Measurements from ENCODE around the gene SPOUT1. TPM values are rescaled to one million over a fixed set of nuclear protein-coding genes. Genes with fewer than 3 reads are reported as not detected.

Gene SPOUT1
- total and polyA plus RNA-seq, 2 of the 13 experiments (the other 11 are each of a cell fraction or from before 2014, with no cell fraction given), result 39.0 to 45.8 TPM

DNA sequence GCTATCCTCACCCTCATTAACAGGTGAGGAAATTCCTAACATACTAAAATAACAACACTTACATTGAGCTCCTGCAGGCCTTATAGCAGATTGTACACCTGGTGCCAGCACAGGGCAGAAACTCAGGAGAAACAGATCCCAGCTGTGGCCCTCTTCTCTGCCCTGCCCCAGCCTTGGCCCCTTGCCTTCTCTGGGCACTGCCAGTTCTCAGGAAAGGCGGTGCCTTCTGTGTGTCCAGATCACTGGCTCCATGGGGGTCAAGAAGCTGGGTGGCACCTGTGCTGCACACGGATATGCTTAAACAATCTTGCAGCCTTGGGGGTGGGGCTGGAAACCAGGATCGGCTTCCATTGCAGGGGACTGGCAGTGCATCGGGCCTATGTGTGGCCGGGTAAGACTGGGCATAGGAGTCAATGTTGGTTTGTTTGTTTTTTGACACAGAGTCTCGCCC is 32.8 kb upstream of the SPOUT1 start:
- Histone ChIP-seq H3K4me3 (replicated peaks in 1 of 3; ENCODE audit: insufficient read depth in 1 of 3, low read depth in 2 of 3, low read length in 3 of 3) (no peak overlapping the region), H3K4me2 (ENCODE audit: low read depth, low read length) (no peak overlapping the region), H3K36me3 (replicated peaks in 1 of 2; ENCODE audit: control insufficient read depth in 1 of 2, insufficient read depth in 2 of 2, low read length in 2 of 2) (no peaks in the 10 kb centered on the region; a peak in 1 of 5 replicates), H3K27ac (ENCODE audit: extremely low read length, insufficient read depth, low read length) (no peak overlapping the region), H3K79me2 (ENCODE audit: insufficient read depth, low read length) (peaks cover 48% of the 10 kb centered on the region), H3K4me1 (ENCODE audit: insufficient read depth, low read length) (peaks cover 41% of the 10 kb centered on the region), H4K20me1 (ENCODE audit: insufficient read depth, low read length) (no peaks in the 10 kb centered on the region; the same call in 1 of the 2 replicates), H3K27me3 (ENCODE audit: control insufficient read depth in 1 of 2, insufficient read depth in 2 of 2, low read length in 2 of 2) (no peaks in the 10 kb centered on the region), H3K9me3 (ENCODE audit: low read length) (no peaks in the 10 kb centered on the region), H3K9ac (ENCODE audit: insufficient read depth, low read depth, low read length) (no peak overlapping the region), H2AFZ (ENCODE audit: low read length) (no peak overlapping the region)
- FAIRE-seq (no peak), ATAC-seq (no peak), DNase-seq (ENCODE audit: low spot score) (no peak)
- ChIA-PET CTCF (ENCODE audit: low intra/inter-chr PET ratio, low total read pairs) (interaction anchor here (3.3 kb wide), 1 partner anchor 65 kb away, joined by 54 read pairs; no protein-coding TSS in a partner anchor), POLR2A (interaction anchor here (1.0 kb wide), 1 partner anchor 18 kb away, joined by 4 read pairs; no protein-coding TSS in a partner anchor)
- no TSS peak for BruUV-seq (replicated peaks)
- intact Hi-C loops (cut with micrococcal nuclease; ENCODE audit: unreplicated experiment) (loop anchor here (2.0 kb wide), 1 partner anchor 16 kb away; no protein-coding TSS in a partner anchor), in situ Hi-C loops (cut with HindIII; ENCODE audit: extremely low pct_ligation_motif_present, low pct_unique_long_range_greater_than_20kb) (no loop called here)
- 90% methylated on average over 4 of the region's 6 CpGs for WGBS (ENCODE audit: low lambda C conversion rate)
- TF ChIP-seq, protein P1, sequence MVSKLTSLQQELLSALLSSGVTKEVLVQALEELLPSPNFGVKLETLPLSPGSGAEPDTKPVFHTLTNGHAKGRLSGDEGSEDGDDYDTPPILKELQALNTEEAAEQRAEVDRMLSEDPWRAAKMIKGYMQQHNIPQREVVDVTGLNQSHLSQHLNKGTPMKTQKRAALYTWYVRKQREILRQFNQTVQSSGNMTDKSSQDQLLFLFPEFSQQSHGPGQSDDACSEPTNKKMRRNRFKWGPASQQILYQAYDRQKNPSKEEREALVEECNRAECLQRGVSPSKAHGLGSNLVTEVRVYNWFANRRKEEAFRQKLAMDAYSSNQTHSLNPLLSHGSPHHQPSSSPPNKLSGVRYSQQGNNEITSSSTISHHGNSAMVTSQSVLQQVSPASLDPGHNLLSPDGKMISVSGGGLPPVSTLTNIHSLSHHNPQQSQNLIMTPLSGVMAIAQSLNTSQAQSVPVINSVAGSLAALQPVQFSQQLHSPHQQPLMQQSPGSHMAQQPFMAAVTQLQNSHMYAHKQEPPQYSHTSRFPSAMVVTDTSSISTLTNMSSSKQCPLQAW (CRISPR knock-in tag; IDR thresholded peaks at IDR 0.05), result no peak
- TF ChIP-seq, protein P2, sequence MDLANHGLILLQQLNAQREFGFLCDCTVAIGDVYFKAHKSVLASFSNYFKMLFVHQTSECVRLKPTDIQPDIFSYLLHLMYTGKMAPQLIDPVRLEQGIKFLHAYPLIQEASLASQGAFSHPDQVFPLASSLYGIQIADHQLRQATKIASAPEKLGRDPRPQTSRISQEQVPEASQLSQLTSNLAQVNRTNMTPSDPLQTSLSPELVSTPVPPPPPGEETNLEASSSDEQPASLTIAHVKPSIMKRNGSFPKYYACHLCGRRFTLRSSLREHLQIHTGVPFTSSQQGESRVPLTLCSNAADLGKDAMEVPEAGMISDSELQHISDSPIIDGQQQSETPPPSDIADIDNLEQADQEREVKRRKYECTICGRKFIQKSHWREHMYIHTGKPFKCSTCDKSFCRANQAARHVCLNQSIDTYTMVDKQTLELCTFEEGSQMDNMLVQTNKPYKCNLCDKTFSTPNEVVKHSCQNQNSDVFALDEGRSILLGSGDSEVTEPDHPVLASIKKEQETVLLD (CRISPR knock-in tag; IDR thresholded peaks at IDR 0.05; ENCODE audit: low read depth), result no peak
- no peak for TF ChIP-seq CAMTA2 (CRISPR knock-in tag; IDR thresholded peaks at IDR 0.05; ENCODE audit: borderline replicate concordance)
- TF ChIP-seq MEIS2 (CRISPR knock-in tag; IDR thresholded peaks at IDR 0.05), result no peak
- TF ChIP-seq, protein P3, sequence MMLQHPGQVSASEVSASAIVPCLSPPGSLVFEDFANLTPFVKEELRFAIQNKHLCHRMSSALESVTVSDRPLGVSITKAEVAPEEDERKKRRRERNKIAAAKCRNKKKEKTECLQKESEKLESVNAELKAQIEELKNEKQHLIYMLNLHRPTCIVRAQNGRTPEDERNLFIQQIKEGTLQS (CRISPR knock-in tag; IDR thresholded peaks at IDR 0.05), result no peak
- no peak for TF ChIP-seq MBD4 (IDR thresholded peaks at IDR 0.05; ENCODE audit: borderline replicate concordance, low read length)
- no peak for TF ChIP-seq SSRP1 (CRISPR knock-in tag; IDR thresholded peaks at IDR 0.05)
- TF ChIP-seq NR2C2 (CRISPR knock-in tag; IDR thresholded peaks at IDR 0.05; ENCODE audit: borderline replicate concordance), result no peak
- no peak for TF ChIP-seq DMAP1 (CRISPR knock-in tag; IDR thresholded peaks at IDR 0.05)
- TF ChIP-seq, protein P4, sequence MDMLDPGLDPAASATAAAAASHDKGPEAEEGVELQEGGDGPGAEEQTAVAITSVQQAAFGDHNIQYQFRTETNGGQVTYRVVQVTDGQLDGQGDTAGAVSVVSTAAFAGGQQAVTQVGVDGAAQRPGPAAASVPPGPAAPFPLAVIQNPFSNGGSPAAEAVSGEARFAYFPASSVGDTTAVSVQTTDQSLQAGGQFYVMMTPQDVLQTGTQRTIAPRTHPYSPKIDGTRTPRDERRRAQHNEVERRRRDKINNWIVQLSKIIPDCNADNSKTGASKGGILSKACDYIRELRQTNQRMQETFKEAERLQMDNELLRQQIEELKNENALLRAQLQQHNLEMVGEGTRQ (IDR thresholded peaks at IDR 0.05; ENCODE audit: low read depth, low read length), result no peak
- TF ChIP-seq, protein P4 (CRISPR knock-in tag; IDR thresholded peaks at IDR 0.05; ENCODE audit: borderline replicate concordance), result no peak
- TF ChIP-seq NKX3-1 (CRISPR knock-in tag; IDR thresholded peaks at IDR 0.05), result no peak
- TF ChIP-seq HMG20A (CRISPR knock-in tag; IDR thresholded peaks at IDR 0.05; ENCODE audit: borderline replicate concordance), result no peak
- TF ChIP-seq, protein P5, sequence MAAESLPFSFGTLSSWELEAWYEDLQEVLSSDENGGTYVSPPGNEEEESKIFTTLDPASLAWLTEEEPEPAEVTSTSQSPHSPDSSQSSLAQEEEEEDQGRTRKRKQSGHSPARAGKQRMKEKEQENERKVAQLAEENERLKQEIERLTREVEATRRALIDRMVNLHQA (CRISPR knock-in tag; IDR thresholded peaks at IDR 0.05), result no peak
- no peak for TF ChIP-seq ZNF572 (CRISPR knock-in tag; IDR thresholded peaks at IDR 0.05)
- no peak for TF ChIP-seq ZNF772 (CRISPR knock-in tag; IDR thresholded peaks at IDR 0.05)
- TF ChIP-seq, protein P6, sequence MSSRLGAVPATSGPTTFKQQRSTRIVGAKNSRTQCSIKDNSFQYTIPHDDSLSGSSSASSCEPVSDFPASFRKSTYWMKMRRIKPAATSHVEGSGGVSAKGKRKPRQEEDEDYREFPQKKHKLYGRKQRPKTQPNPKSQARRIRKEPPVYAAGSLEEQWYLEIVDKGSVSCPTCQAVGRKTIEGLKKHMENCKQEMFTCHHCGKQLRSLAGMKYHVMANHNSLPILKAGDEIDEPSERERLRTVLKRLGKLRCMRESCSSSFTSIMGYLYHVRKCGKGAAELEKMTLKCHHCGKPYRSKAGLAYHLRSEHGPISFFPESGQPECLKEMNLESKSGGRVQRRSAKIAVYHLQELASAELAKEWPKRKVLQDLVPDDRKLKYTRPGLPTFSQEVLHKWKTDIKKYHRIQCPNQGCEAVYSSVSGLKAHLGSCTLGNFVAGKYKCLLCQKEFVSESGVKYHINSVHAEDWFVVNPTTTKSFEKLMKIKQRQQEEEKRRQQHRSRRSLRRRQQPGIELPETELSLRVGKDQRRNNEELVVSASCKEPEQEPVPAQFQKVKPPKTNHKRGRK (CRISPR knock-in tag; IDR thresholded peaks at IDR 0.05), result no peak
